ENCODE results near the gene RAB22A.

RAB22A gene

GRCh38 chr20:58374027-58374850 is 64.7 kb downstream of the RAB22A start:
- H3K4me3 ChIP-seq (ENCODE audit: low read depth, low read length) = peak overlapping the region; percentile 40
- H3K9ac ChIP-seq (ENCODE audit: low read length) = peak overlapping the region; percentile 28
- H3K4me1 ChIP-seq (ENCODE audit: control insufficient read depth, insufficient read depth, low read length) = peaks cover 36% of the 10 kb centered on the region
- no peaks in the 10 kb centered on the region for H3K9me3 ChIP-seq (ENCODE audit: control insufficient read depth, insufficient read depth, low read depth, low read length)
- no peaks in the 10 kb centered on the region for H3K27me3 ChIP-seq (ENCODE audit: control insufficient read depth, insufficient read depth, low read length)
- peak overlapping the region; percentile 42; the same call in 1 of the 2 replicates for H3K27ac ChIP-seq (ENCODE audit: low read depth, low read length)
- no peaks in the 10 kb centered on the region for H3K36me3 ChIP-seq (ENCODE audit: control insufficient read depth, insufficient read depth, low read length)

GRCh38 chr20:58374906-58375758 is 65.6 kb downstream of the RAB22A start:
- peak overlapping the region; percentile 42; the same call in 1 of the 2 replicates for H3K27ac ChIP-seq (ENCODE audit: low read depth, low read length)
- no peaks in the 10 kb centered on the region for H3K36me3 ChIP-seq (ENCODE audit: control insufficient read depth, insufficient read depth, low read length)
- peaks cover 36% of the 10 kb centered on the region for H3K4me1 ChIP-seq (ENCODE audit: control insufficient read depth, insufficient read depth, low read length)
- H3K27me3 ChIP-seq (ENCODE audit: control insufficient read depth, insufficient read depth, low read length) = no peaks in the 10 kb centered on the region
- H3K9me3 ChIP-seq (ENCODE audit: control insufficient read depth, insufficient read depth, low read depth, low read length) = no peaks in the 10 kb centered on the region
- peak overlapping the region; percentile 40 for H3K4me3 ChIP-seq (ENCODE audit: low read depth, low read length)
- peak overlapping the region; percentile 28 for H3K9ac ChIP-seq (ENCODE audit: low read length)

- H3K27ac ChIP-seq (ENCODE audit: low read depth, low read length) = no peak overlapping the region
- H3K4me1 ChIP-seq (ENCODE audit: control insufficient read depth, insufficient read depth, low read length) = peaks cover 36% of the 10 kb centered on the region
- H3K4me3 ChIP-seq (ENCODE audit: low read depth, low read length) = peak overlapping the region; percentile 40
- no peaks in the 10 kb centered on the region for H3K27me3 ChIP-seq (ENCODE audit: control insufficient read depth, insufficient read depth, low read length)
- no peak overlapping the region for H3K9ac ChIP-seq (ENCODE audit: low read length)
- H3K36me3 ChIP-seq (ENCODE audit: control insufficient read depth, insufficient read depth, low read length) = no peaks in the 10 kb centered on the region
- peaks cover under 1% of the 10 kb centered on the region for H3K9me3 ChIP-seq (ENCODE audit: control insufficient read depth, insufficient read depth, low read depth, low read length)
Observed at GRCh38 chr20:58375759-58376352, 66.3 kb downstream of the RAB22A start.

- no peak overlapping the region for H3K27ac ChIP-seq (ENCODE audit: low read depth, low read length)
- no peaks in the 10 kb centered on the region for H3K27me3 ChIP-seq (ENCODE audit: control insufficient read depth, insufficient read depth, low read length)
- no peaks in the 10 kb centered on the region for H3K36me3 ChIP-seq (ENCODE audit: control insufficient read depth, insufficient read depth, low read length)
- no peak overlapping the region for H3K9ac ChIP-seq (ENCODE audit: low read length)
- H3K9me3 ChIP-seq (ENCODE audit: control insufficient read depth, insufficient read depth, low read depth, low read length) = peaks cover 12% of the 10 kb centered on the region
- H3K4me1 ChIP-seq (ENCODE audit: control insufficient read depth, insufficient read depth, low read length) = peaks cover 36% of the 10 kb centered on the region
- H3K4me3 ChIP-seq (ENCODE audit: low read depth, low read length) = no peak overlapping the region
Observed at GRCh38 chr20:58377017-58377416, 67.5 kb downstream of the RAB22A start.

- H3K9ac ChIP-seq (ENCODE audit: low read length) = no peak overlapping the region
Observed at GRCh38 chr20:58377766-58378401, 68.4 kb downstream of the RAB22A start.

GRCh38 chr20:58378704-58379103 is 69.2 kb downstream of the RAB22A start:
- H3K9me3 ChIP-seq (ENCODE audit: control insufficient read depth, insufficient read depth, low read depth, low read length) = peaks cover 21% of the 10 kb centered on the region
- no peak overlapping the region for H3K27ac ChIP-seq (ENCODE audit: low read depth, low read length)
- no peaks in the 10 kb centered on the region for H3K27me3 ChIP-seq (ENCODE audit: control insufficient read depth, insufficient read depth, low read length)
- peaks cover 24% of the 10 kb centered on the region for H3K4me1 ChIP-seq (ENCODE audit: control insufficient read depth, insufficient read depth, low read length)
- no peak overlapping the region for H3K4me3 ChIP-seq (ENCODE audit: low read depth, low read length)
- no peaks in the 10 kb centered on the region for H3K36me3 ChIP-seq (ENCODE audit: control insufficient read depth, insufficient read depth, low read length)
- H3K9ac ChIP-seq (ENCODE audit: low read length) = no peak overlapping the region

More at GRCh38 chr20:58377766-58378401, 68.4 kb downstream of the RAB22A start:
- Histone ChIP-seq H3K36me3 (ENCODE audit: control insufficient read depth, insufficient read depth, low read length) (no peaks in the 10 kb centered on the region), H3K27ac (ENCODE audit: low read depth, low read length) (no peak overlapping the region), H3K4me1 (ENCODE audit: control insufficient read depth, insufficient read depth, low read length) (peaks cover 28% of the 10 kb centered on the region), H3K27me3 (ENCODE audit: control insufficient read depth, insufficient read depth, low read length) (no peaks in the 10 kb centered on the region), H3K9me3 (ENCODE audit: control insufficient read depth, insufficient read depth, low read depth, low read length) (peaks cover 18% of the 10 kb centered on the region), H3K4me3 (ENCODE audit: low read depth, low read length) (no peak overlapping the region)

- Histone ChIP-seq H3K9me3 (ENCODE audit: control insufficient read depth, insufficient read depth, low read depth, low read length) (peaks cover 21% of the 10 kb centered on the region), H3K9ac (ENCODE audit: low read length) (no peak overlapping the region), H3K4me1 (ENCODE audit: control insufficient read depth, insufficient read depth, low read length) (no peaks in the 10 kb centered on the region), H3K27ac (ENCODE audit: low read depth, low read length) (no peak overlapping the region), H3K27me3 (ENCODE audit: control insufficient read depth, insufficient read depth, low read length) (no peaks in the 10 kb centered on the region), H3K36me3 (ENCODE audit: control insufficient read depth, insufficient read depth, low read length) (no peaks in the 10 kb centered on the region), H3K4me3 (ENCODE audit: low read depth, low read length) (no peak overlapping the region)
Observed at GRCh38 chr20:58381627-58382026, 72.1 kb downstream of the RAB22A start.

GRCh38 chr20:58382096-58382495 is 72.6 kb downstream of the RAB22A start:
- Histone ChIP-seq H3K27me3 (ENCODE audit: control insufficient read depth, insufficient read depth, low read length) (no peaks in the 10 kb centered on the region), H3K9ac (ENCODE audit: low read length) (no peak overlapping the region), H3K27ac (ENCODE audit: low read depth, low read length) (no peak overlapping the region), H3K36me3 (ENCODE audit: control insufficient read depth, insufficient read depth, low read length) (no peaks in the 10 kb centered on the region), H3K4me3 (ENCODE audit: low read depth, low read length) (no peak overlapping the region), H3K9me3 (ENCODE audit: control insufficient read depth, insufficient read depth, low read depth, low read length) (peaks cover 21% of the 10 kb centered on the region), H3K4me1 (ENCODE audit: control insufficient read depth, insufficient read depth, low read length) (no peaks in the 10 kb centered on the region)

GRCh38 chr20:58384821-58385220 is 75.3 kb downstream of the RAB22A start:
- Histone ChIP-seq H3K4me3 (ENCODE audit: low read depth, low read length) (no peak overlapping the region), H3K4me1 (ENCODE audit: control insufficient read depth, insufficient read depth, low read length) (no peaks in the 10 kb centered on the region), H3K36me3 (ENCODE audit: control insufficient read depth, insufficient read depth, low read length) (no peaks in the 10 kb centered on the region), H3K27me3 (ENCODE audit: control insufficient read depth, insufficient read depth, low read length) (no peaks in the 10 kb centered on the region), H3K9ac (ENCODE audit: low read length) (no peak overlapping the region), H3K9me3 (ENCODE audit: control insufficient read depth, insufficient read depth, low read depth, low read length) (peaks cover 21% of the 10 kb centered on the region), H3K27ac (ENCODE audit: low read depth, low read length) (no peak overlapping the region)

GRCh38 chr20:58388028-58388601 is 78.6 kb downstream of the RAB22A start:
- peak overlapping the region; percentile 54; the same call in 1 of the 2 replicates for H3K4me3 ChIP-seq (ENCODE audit: low read depth, low read length)
- no peak overlapping the region for H3K9ac ChIP-seq (ENCODE audit: low read length)
- H3K27me3 ChIP-seq (ENCODE audit: control insufficient read depth, insufficient read depth, low read length) = no peaks in the 10 kb centered on the region
- H3K36me3 ChIP-seq (ENCODE audit: control insufficient read depth, insufficient read depth, low read length) = peaks cover 14% of the 10 kb centered on the region
- peaks cover 8% of the 10 kb centered on the region; the same call in 1 of the 2 replicates for H3K4me1 ChIP-seq (ENCODE audit: control insufficient read depth, insufficient read depth, low read length)
- no peak overlapping the region for H3K27ac ChIP-seq (ENCODE audit: low read depth, low read length)
- 0 out of 2 replicates have a peak, but pooled peaks cover 2% of the 10 kb centered on the region for H3K9me3 ChIP-seq (ENCODE audit: control insufficient read depth, insufficient read depth, low read depth, low read length)
